ENCODE results near the gene HSPA2. TPM values are rescaled to one million over a fixed set of nuclear protein-coding genes. Genes with fewer than 3 reads are reported as not detected.

HSPA2 gene
- total RNA-seq, 1 donor from 2014 or later, result 34.0 TPM

GRCh38 chr14:64500088-64500487 is 40.5 kb upstream of the HSPA2 start:
- intact Hi-C loops (cut with micrococcal nuclease), result no loop called here
- H3K27me3 ChIP-seq (ENCODE audit: low read depth), result no peaks in the 10 kb centered on the region
- no peak for DNase-seq
- peak overlapping the region; percentile 100 for H3K27ac ChIP-seq (replicated peaks)
- peaks cover 74% of the 10 kb centered on the region for H3K4me1 ChIP-seq
- H3K36me3 ChIP-seq, result no peaks in the 10 kb centered on the region
- no peak overlapping the region for H3K4me3 ChIP-seq
- TF ChIP-seq, protein P1, sequence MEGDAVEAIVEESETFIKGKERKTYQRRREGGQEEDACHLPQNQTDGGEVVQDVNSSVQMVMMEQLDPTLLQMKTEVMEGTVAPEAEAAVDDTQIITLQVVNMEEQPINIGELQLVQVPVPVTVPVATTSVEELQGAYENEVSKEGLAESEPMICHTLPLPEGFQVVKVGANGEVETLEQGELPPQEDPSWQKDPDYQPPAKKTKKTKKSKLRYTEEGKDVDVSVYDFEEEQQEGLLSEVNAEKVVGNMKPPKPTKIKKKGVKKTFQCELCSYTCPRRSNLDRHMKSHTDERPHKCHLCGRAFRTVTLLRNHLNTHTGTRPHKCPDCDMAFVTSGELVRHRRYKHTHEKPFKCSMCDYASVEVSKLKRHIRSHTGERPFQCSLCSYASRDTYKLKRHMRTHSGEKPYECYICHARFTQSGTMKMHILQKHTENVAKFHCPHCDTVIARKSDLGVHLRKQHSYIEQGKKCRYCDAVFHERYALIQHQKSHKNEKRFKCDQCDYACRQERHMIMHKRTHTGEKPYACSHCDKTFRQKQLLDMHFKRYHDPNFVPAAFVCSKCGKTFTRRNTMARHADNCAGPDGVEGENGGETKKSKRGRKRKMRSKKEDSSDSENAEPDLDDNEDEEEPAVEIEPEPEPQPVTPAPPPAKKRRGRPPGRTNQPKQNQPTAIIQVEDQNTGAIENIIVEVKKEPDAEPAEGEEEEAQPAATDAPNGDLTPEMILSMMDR (IDR thresholded peaks at IDR 0.05; ENCODE audit: borderline replicate concordance), result no peak
- no peaks in the 10 kb centered on the region for H3K9me3 ChIP-seq (replicated peaks)

DNA sequence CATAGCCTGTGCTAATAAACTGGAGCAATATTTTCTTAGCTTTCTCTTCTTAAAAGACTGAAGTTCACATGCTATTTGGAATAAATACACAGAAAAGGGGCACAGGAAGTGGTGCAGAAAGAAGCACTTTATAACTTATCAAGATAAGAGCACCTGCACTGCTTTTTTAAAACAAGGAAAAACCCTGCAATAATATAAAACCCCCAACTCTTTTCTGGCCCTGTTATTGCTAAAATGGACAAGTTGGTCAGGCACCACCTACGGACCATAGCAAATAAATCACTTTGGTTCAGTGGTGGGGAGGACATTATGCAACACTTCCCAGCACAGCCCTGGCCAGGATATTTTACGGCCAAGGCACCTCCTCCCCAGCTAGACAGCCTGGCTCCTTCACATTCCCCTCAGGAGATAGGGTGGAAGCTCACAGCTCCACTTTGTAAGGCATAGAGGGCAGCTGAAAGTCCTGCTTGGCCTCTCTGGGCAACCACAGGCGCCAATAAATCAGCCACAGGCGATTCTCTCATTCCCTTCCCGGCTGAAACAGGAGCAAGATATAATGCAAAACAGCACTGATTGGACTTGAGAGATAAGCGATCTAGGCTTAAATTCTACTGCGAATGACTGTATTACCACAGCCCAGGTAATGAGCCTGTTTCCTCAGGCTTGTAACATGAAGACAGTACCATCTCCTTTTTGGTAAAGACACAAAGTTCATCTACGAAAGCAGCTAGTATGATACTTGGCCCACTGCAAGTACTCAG is 39.0 kb upstream of the HSPA2 start:
- Histone ChIP-seq H3K27ac (replicated peaks) (peak overlapping the region; percentile 100), H3K4me3 (peak overlapping the region; percentile 95), H3K36me3 (no peaks in the 10 kb centered on the region), H3K27me3 (ENCODE audit: low read depth) (no peaks in the 10 kb centered on the region), H3K4me1 (peaks cover 87% of the 10 kb centered on the region), H3K9me3 (replicated peaks) (no peaks in the 10 kb centered on the region)
- peak; percentile 66 for DNase-seq
- intact Hi-C loops (cut with micrococcal nuclease), result no loop called here
- TF ChIP-seq, protein P1 (IDR thresholded peaks at IDR 0.05; ENCODE audit: borderline replicate concordance), result peak; percentile 26

GRCh38 chr14:64502456-64502855 is 38.1 kb upstream of the HSPA2 start:
- intact Hi-C loops (cut with micrococcal nuclease), result no loop called here
- Histone ChIP-seq H3K4me3 (peak overlapping the region; percentile 95), H3K36me3 (no peaks in the 10 kb centered on the region), H3K27me3 (ENCODE audit: low read depth) (no peaks in the 10 kb centered on the region), H3K4me1 (peaks cover 87% of the 10 kb centered on the region), H3K9me3 (replicated peaks) (no peaks in the 10 kb centered on the region), H3K27ac (replicated peaks) (peak overlapping the region; percentile 100)
- DNase-seq, result no peak
- TF ChIP-seq, protein P1 (IDR thresholded peaks at IDR 0.05; ENCODE audit: borderline replicate concordance), result no peak

GRCh38 chr14:64502887-64503433 is 37.6 kb upstream of the HSPA2 start:
- no peak for DNase-seq
- H3K27ac ChIP-seq (replicated peaks), result peak overlapping the region; percentile 100
- H3K9me3 ChIP-seq (replicated peaks), result no peaks in the 10 kb centered on the region
- intact Hi-C loops (cut with micrococcal nuclease), result no loop called here
- H3K4me1 ChIP-seq, result peaks cover 90% of the 10 kb centered on the region
- peak overlapping the region; percentile 95 for H3K4me3 ChIP-seq
- H3K27me3 ChIP-seq (ENCODE audit: low read depth), result no peaks in the 10 kb centered on the region
- no peaks in the 10 kb centered on the region for H3K36me3 ChIP-seq
- TF ChIP-seq, protein P1 (IDR thresholded peaks at IDR 0.05; ENCODE audit: borderline replicate concordance), result no peak

GRCh38 chr14:64503434-64504309 is 36.9 kb upstream of the HSPA2 start, which contains the start of gene ZBTB25:
Gene ZBTB25 (minus strand): TSS chr14:64503838. CDS start chr14:64490533, 13,305 bp downstream.
- no peaks in the 10 kb centered on the region for H3K36me3 ChIP-seq
- peak; percentile 90 for DNase-seq
- peaks cover 93% of the 10 kb centered on the region for H3K4me1 ChIP-seq
- peak within 1 kb of the TSS; percentile 95 for H3K4me3 ChIP-seq
- intact Hi-C loops (cut with micrococcal nuclease), result no loop called here
- peak within 1 kb of the TSS; percentile 100 for H3K27ac ChIP-seq (replicated peaks)
- no peaks in the 10 kb centered on the region for H3K27me3 ChIP-seq (ENCODE audit: low read depth)
- TF ChIP-seq, protein P1 (IDR thresholded peaks at IDR 0.05; ENCODE audit: borderline replicate concordance), result no peak
- H3K9me3 ChIP-seq (replicated peaks), result no peaks in the 10 kb centered on the region

Data from left ventricle myocardium inferior (tissue), 1 donor.